ENCODE measurements around the gene HOXB13. TPM values are rescaled to one million over a fixed set of nuclear protein-coding genes. Genes with fewer than 3 reads are reported as not detected.
"Not testable (repeated sequence)": the region's sequence is repeated elsewhere in the genome, so short reads cannot be mapped to it uniquely, and the experiment has no call there.

The HOXB13 gene
- total RNA-seq, 2 donors from 2014 or later: not detected

- H3K4me3 Mint-ChIP-seq: no peak overlapping the region
- H3K36me3 Mint-ChIP-seq (ENCODE audit: insufficient read depth in 2 of 2): no peaks in the 10 kb centered on the region
- ATAC-seq (replicated peaks in 1 of 2) (no peak), DNase-seq (no peak)
- H3K9me3 Mint-ChIP-seq: no peaks in the 10 kb centered on the region
- H3K27me3 Mint-ChIP-seq (ENCODE audit: low read depth): peaks cover 100% of the 10 kb centered on the region
- H3K4me1 Mint-ChIP-seq (ENCODE audit: low read depth): peaks cover 74% of the 10 kb centered on the region
- no peak overlapping the region for H3K27ac Mint-ChIP-seq
Observed at GRCh38 chr17:48721009-48721402, 7.5 kb downstream of the HOXB13 start.

DNA sequence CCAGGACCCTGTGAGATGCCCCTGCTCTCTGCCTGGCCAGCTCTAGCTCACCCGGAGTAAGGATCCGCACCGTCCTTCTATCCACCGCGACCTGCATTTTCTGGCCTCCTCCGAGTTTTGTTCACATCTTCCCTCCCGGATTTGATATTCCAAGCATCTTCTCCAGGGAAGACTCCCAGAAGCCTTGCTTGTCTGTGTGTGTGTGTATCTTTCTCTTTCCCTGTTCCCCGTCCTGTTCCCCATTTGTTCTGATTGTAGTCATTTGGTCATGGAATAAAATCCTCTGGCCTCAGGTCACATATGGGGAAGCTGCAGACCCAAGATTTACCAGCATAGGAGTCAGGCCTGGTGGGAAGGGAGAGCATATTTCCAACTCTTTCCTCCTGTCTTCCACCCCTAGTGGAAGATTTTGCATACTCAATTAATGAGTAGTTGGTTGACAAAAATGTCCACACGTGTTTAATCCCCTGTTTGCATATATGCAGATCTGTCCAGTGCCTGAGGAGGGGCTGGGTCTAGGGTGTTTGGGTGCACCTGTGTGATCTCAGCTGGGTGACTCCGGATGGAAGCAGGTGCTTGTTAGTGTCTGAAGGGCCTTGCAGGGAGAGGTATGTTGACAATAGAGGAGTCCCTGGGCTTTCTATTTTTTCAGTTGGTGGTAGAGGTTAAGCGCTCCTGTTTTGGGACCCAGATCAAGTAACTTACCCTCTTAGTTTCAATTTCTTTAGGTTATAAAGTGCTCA is 8.1 kb downstream of the HOXB13 start:
- Mint-ChIP-seq H3K36me3 (ENCODE audit: insufficient read depth in 2 of 2) (no peaks in the 10 kb centered on the region), H3K4me1 (ENCODE audit: low read depth) (peaks cover 68% of the 10 kb centered on the region), H3K27ac (peak overlapping the region; percentile 3), H3K9me3 (no peaks in the 10 kb centered on the region), H3K4me3 (no peak overlapping the region), H3K27me3 (ENCODE audit: low read depth) (peaks cover 94% of the 10 kb centered on the region)
- ATAC-seq (replicated peaks in 1 of 2): no peak
- no peak for DNase-seq

DNA sequence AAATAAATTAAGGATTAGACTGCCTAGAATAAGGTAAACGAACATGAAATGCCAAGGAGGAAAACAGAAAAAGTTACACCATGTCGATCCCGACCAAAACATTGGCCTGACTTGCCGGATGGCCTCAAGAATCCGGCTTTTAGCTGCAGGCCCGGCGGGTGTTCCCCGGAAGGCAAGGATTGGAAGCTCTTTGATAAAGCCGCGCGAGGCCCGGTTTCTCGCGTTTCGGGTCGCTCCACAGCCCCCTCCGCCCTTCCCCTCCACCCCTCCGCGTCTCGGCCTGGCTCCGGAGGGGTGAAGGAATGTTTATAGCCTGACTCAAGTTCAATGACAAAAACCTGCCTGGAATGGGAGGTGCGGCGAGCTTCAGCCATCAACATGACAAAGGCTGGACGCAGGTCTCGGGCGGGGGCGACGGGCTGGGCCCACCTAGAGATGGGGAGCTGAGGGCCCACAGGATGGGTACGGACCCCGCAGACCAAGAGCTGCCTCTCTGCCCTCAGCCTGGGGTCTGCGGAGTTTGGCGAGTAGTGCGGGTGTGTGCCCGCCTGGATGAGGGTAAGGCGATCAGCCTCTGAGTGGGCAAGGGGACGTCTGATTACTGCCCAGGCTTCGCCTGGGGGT is 8.8 kb downstream of the HOXB13 start:
- H3K4me3 Mint-ChIP-seq: peak overlapping the region in 1 of 2 donors; percentile 81
- ATAC-seq (replicated peaks in 1 of 2) (no peak), DNase-seq (no peak)
- H3K36me3 Mint-ChIP-seq (ENCODE audit: insufficient read depth in 2 of 2): no peaks in the 10 kb centered on the region
- peaks cover 87% of the 10 kb centered on the region for H3K27me3 Mint-ChIP-seq (ENCODE audit: low read depth)
- no peak overlapping the region for H3K27ac Mint-ChIP-seq
- no peaks in the 10 kb centered on the region for H3K9me3 Mint-ChIP-seq
- peaks cover 61% of the 10 kb centered on the region for H3K4me1 Mint-ChIP-seq (ENCODE audit: low read depth)

- peak overlapping the region; percentile 47 to 81 for H3K4me3 Mint-ChIP-seq
Observed at GRCh38 chr17:48718761-48719641, 9.5 kb downstream of the HOXB13 start.

DNA sequence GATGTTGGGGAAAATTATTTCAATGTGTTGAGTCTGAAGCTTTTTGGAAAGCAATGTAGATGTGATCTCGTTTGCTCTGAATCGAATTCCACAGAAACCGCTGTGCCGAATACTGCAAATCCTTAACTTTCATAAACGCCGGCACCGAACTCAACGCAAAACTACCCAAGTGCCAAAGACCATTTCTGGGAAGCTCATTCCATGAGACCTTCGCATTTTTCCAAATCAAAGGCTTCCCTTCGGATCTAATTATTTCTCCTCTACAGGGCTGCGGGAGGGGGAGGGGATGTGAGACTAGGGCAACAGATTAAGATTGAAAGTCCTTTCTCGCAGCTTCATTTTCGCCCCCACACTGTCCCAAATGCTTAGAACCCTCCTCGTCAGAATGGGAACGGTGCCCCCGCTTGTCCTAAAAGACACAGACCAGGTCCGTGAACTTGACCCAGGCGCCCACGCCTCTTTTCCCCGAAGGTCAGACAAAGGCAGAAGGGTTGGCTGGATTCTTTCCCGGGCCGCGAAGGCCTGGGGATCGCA is 10.3 kb downstream of the HOXB13 start:
- Mint-ChIP-seq H3K9me3 (no peaks in the 10 kb centered on the region), H3K27ac (peak overlapping the region; percentile 42), H3K36me3 (ENCODE audit: insufficient read depth in 2 of 2) (no peaks in the 10 kb centered on the region), H3K4me1 (ENCODE audit: low read depth) (peaks cover 46% of the 10 kb centered on the region), H3K27me3 (ENCODE audit: low read depth) (peaks cover 73% of the 10 kb centered on the region), H3K4me3 (peak overlapping the region; percentile 47 to 81)
- ATAC-seq (replicated peaks in 1 of 2) (no peak), DNase-seq (no peak)

More at GRCh38 chr17:48718761-48719641, 9.5 kb downstream of the HOXB13 start:
- H3K27ac Mint-ChIP-seq: peak overlapping the region; percentile 42
- peaks cover 54% of the 10 kb centered on the region for H3K4me1 Mint-ChIP-seq (ENCODE audit: low read depth)
- H3K9me3 Mint-ChIP-seq: no peaks in the 10 kb centered on the region
- H3K27me3 Mint-ChIP-seq (ENCODE audit: low read depth): peaks cover 80% of the 10 kb centered on the region
- no peaks in the 10 kb centered on the region for H3K36me3 Mint-ChIP-seq (ENCODE audit: insufficient read depth in 2 of 2)
- ATAC-seq (replicated peaks in 1 of 2) (no peak), DNase-seq (no peak)

GRCh38 chr17:48717367-48718226 is 11.0 kb downstream of the HOXB13 start:
- no peak for ATAC-seq (replicated peaks in 1 of 2)
- Mint-ChIP-seq H3K4me1 (ENCODE audit: low read depth) (peaks cover 40% of the 10 kb centered on the region), H3K9me3 (no peaks in the 10 kb centered on the region), H3K27me3 (ENCODE audit: low read depth) (peaks cover 70% of the 10 kb centered on the region), H3K4me3 (peak overlapping the region in 1 of 2 donors; percentile 68), H3K36me3 (ENCODE audit: insufficient read depth in 2 of 2) (no peaks in the 10 kb centered on the region), H3K27ac (peak overlapping the region; percentile 95)
- DNase-seq: no peak

DNA sequence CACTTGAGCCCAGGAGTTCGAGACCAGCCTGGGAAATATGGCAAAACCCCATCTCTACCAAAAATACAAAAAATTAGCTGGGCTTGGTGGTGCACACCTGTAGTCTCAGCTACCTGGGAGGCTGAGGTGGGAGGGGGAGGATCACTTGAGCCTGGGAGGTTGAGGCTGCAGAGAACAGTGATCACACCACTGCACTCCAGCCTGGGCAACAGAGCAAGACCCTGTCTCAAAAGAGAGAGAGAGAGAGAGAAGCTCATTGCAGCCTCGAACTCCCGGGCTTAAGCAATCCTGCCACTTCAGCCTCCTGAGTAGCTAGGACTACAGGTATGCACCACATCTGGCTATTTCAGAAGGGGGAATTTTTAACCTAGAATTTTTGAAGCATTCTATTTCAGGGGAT is 12.0 kb downstream of the HOXB13 start:
- H3K4me1 Mint-ChIP-seq (ENCODE audit: low read depth): peaks cover 32% of the 10 kb centered on the region
- DNase-seq; H3K4me3 Mint-ChIP-seq; ATAC-seq (replicated peaks in 1 of 2); H3K27ac Mint-ChIP-seq; H3K36me3 Mint-ChIP-seq (ENCODE audit: insufficient read depth in 2 of 2); H3K9me3 Mint-ChIP-seq: not testable (repeated sequence)
- peaks cover 65% of the 10 kb centered on the region for H3K27me3 Mint-ChIP-seq (ENCODE audit: low read depth)

GRCh38 chr17:48715496-48716399 is 12.8 kb downstream of the HOXB13 start:
- no peaks in the 10 kb centered on the region for H3K36me3 Mint-ChIP-seq (ENCODE audit: insufficient read depth in 2 of 2)
- H3K4me1 Mint-ChIP-seq (ENCODE audit: low read depth): peaks cover 29% of the 10 kb centered on the region
- ATAC-seq (replicated peaks in 1 of 2) (no peak), DNase-seq (no peak)
- H3K4me3 Mint-ChIP-seq: no peak overlapping the region
- H3K27me3 Mint-ChIP-seq (ENCODE audit: low read depth): peaks cover 57% of the 10 kb centered on the region
- no peak overlapping the region for H3K27ac Mint-ChIP-seq
- no peaks in the 10 kb centered on the region for H3K9me3 Mint-ChIP-seq

DNA sequence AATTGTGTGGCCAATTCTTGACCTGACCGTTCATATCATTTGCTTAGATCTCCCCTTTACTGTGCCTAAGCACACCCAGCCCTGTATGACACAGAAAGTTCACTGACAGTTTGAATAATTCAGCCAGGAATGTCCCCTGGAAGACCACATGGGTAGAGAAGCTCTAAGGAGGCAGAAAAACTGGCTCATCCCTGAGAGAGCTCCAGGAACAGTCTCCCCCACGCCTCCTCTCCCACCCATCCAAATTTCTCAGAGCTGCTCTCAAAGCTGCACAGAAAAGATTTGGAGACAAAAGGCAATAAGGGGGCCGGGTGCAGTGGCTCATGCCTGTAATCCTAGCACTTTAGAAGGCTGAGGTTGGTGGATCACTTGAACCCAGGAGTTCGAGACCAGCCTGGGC is 17.4 kb downstream of the HOXB13 start:
- Mint-ChIP-seq H3K9me3 (no peaks in the 10 kb centered on the region), H3K36me3 (ENCODE audit: insufficient read depth in 2 of 2) (no peaks in the 10 kb centered on the region), H3K27ac (no peak overlapping the region), H3K4me1 (ENCODE audit: low read depth) (no peaks in the 10 kb centered on the region), H3K27me3 (ENCODE audit: low read depth) (peaks cover 48% of the 10 kb centered on the region), H3K4me3 (no peak overlapping the region)
- ATAC-seq (replicated peaks in 1 of 2) (no peak), DNase-seq (no peak)

- H3K27me3 Mint-ChIP-seq (ENCODE audit: low read depth): peaks cover 80% of the 10 kb centered on the region
- no peaks in the 10 kb centered on the region for H3K4me1 Mint-ChIP-seq (ENCODE audit: low read depth)
- H3K4me3 Mint-ChIP-seq: no peak overlapping the region
- DNase-seq (no peak), ATAC-seq (replicated peaks in 1 of 2) (no peak)
- no peak overlapping the region for H3K27ac Mint-ChIP-seq
- no peaks in the 10 kb centered on the region for H3K9me3 Mint-ChIP-seq
- H3K36me3 Mint-ChIP-seq (ENCODE audit: insufficient read depth in 2 of 2): no peaks in the 10 kb centered on the region
Observed at GRCh38 chr17:48704361-48705248, 23.9 kb downstream of the HOXB13 start.
